ENCODE data around the gene CCDC57. TPM values are rescaled to one million over a fixed set of nuclear protein-coding genes. Genes with fewer than 3 reads are reported as not detected.

The CCDC57 gene
- total RNA-seq, 1 donor, result 21.0 TPM

DNA sequence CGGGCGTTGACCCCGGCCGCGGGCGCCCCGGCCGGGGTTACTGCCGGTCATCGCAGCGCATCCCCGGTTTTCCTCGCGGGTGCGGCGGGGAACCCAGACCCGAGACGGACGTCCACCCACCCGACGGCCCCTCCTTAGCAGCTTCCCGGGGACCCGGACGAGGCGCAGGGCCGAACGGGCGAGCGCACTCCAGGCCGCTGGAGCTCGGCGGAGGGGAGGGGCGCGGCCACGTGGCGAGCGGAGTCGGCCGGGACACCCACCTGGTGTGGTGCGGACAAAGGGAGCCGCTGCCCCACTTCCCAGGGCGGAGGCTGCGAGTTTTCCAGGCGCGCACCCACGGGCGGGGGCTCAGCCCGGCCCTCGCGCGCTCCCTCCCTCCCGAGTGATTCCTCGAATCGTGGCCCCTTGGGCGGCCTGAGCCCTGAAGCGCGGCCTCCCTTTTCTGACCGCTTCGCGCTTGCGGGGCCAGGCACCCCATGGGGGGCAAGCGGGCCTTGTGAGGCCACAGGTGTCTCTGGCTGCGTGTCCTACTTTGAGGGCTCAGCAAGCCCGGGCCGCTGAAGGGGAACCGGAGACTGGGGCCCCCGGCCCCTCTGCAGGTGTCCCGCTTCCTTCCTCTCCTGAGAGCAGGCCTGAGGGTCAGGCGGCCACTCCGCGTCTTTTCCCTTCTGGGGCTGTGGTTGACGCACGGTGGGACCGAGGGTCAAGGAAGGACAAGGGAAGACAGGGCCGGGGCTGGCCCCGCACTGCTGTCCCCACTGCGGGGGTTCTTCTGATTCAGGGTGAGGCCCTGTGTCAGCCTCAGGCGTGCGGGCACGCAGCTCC lies 113.5 kb downstream of the CCDC57 start:
- no peak for DNase-seq (ENCODE audit: insufficient read length, low spot score, missing footprints)
- H3K4me2 ChIP-seq (ENCODE audit: insufficient read depth, low read length), result peak overlapping the region; percentile 81
- no peaks in the 10 kb centered on the region for H3K27me3 ChIP-seq (ENCODE audit: insufficient read depth, low read length)
- H3K27ac ChIP-seq (ENCODE audit: low read depth, low read length), result peak overlapping the region; percentile 41
- peaks cover 16% of the 10 kb centered on the region for H3K36me3 ChIP-seq (ENCODE audit: insufficient read depth, low read length)
- H2AFZ ChIP-seq (ENCODE audit: low read length), result peak overlapping the region; percentile 51
- peaks cover 21% of the 10 kb centered on the region for H4K20me1 ChIP-seq (ENCODE audit: insufficient read depth, low read length)
- peaks cover 28% of the 10 kb centered on the region for H3K79me2 ChIP-seq (ENCODE audit: insufficient read depth, low read length)
- no peaks in the 10 kb centered on the region for H3K9me3 ChIP-seq (ENCODE audit: low read depth, low read length)
- H3K4me1 ChIP-seq (ENCODE audit: insufficient read depth, low read length), result peaks cover 17% of the 10 kb centered on the region
- peak overlapping the region; percentile 73 for H3K4me3 ChIP-seq (ENCODE audit: insufficient read depth, low read length)
- TF ChIP-seq, protein P1, sequence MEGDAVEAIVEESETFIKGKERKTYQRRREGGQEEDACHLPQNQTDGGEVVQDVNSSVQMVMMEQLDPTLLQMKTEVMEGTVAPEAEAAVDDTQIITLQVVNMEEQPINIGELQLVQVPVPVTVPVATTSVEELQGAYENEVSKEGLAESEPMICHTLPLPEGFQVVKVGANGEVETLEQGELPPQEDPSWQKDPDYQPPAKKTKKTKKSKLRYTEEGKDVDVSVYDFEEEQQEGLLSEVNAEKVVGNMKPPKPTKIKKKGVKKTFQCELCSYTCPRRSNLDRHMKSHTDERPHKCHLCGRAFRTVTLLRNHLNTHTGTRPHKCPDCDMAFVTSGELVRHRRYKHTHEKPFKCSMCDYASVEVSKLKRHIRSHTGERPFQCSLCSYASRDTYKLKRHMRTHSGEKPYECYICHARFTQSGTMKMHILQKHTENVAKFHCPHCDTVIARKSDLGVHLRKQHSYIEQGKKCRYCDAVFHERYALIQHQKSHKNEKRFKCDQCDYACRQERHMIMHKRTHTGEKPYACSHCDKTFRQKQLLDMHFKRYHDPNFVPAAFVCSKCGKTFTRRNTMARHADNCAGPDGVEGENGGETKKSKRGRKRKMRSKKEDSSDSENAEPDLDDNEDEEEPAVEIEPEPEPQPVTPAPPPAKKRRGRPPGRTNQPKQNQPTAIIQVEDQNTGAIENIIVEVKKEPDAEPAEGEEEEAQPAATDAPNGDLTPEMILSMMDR (IDR thresholded peaks at IDR 0.05; ENCODE audit: extremely low read depth, low read depth, low read length), result no peak

GRCh38 chr17:82098169-82098938 lies 114.3 kb downstream of the CCDC57 start, which contains the start of gene FASN:
Gene FASN, minus strand, starts transcription at chr17:82098236. Its CDS starts 1,791 bp downstream, at chr17:82096445.
- peak; percentile 100 for DNase-seq (ENCODE audit: insufficient read length, low spot score, missing footprints)
- peaks cover 34% of the 10 kb centered on the region for H3K79me2 ChIP-seq (ENCODE audit: insufficient read depth, low read length)

DNA sequence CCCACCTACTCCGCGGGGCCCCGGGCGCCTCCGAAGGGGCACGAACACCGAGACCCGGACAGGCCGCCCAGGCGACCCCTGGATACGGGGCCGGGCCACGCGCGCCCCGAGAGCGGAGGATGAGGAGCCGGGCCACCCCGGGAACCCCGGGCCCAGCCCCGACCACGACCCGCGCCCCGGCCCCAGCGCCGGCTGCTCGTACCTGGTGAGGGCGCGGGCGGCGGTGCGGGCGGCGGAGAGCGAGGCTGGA lies 114.8 kb downstream of the CCDC57 start:
- Histone ChIP-seq H2AFZ (ENCODE audit: low read length) (no peak overlapping the region), H3K27me3 (ENCODE audit: insufficient read depth, low read length) (no peaks in the 10 kb centered on the region), H3K4me1 (ENCODE audit: insufficient read depth, low read length) (peaks cover 17% of the 10 kb centered on the region), H3K36me3 (ENCODE audit: insufficient read depth, low read length) (peaks cover 24% of the 10 kb centered on the region), H3K79me2 (ENCODE audit: insufficient read depth, low read length) (peaks cover 37% of the 10 kb centered on the region), H3K27ac (ENCODE audit: low read depth, low read length) (peak overlapping the region; percentile 51), H3K9me3 (ENCODE audit: low read depth, low read length) (no peaks in the 10 kb centered on the region), H4K20me1 (ENCODE audit: insufficient read depth, low read length) (peaks cover 25% of the 10 kb centered on the region), H3K4me2 (ENCODE audit: insufficient read depth, low read length) (peak overlapping the region; percentile 91), H3K4me3 (ENCODE audit: insufficient read depth, low read length) (peak overlapping the region; percentile 78)
- DNase-seq (ENCODE audit: insufficient read length, low spot score, missing footprints), result no peak
- TF ChIP-seq, protein P1 (IDR thresholded peaks at IDR 0.05; ENCODE audit: extremely low read depth, low read depth, low read length), result no peak

More at GRCh38 chr17:82098169-82098938, 114.3 kb downstream of the CCDC57 start, which contains the start of gene FASN:
- H4K20me1 ChIP-seq (ENCODE audit: insufficient read depth, low read length), result peaks cover 22% of the 10 kb centered on the region
- no peaks in the 10 kb centered on the region for H3K9me3 ChIP-seq (ENCODE audit: low read depth, low read length)
- TF ChIP-seq, protein P1 (IDR thresholded peaks at IDR 0.05; ENCODE audit: extremely low read depth, low read depth, low read length), result peak; percentile 25
- H3K27me3 ChIP-seq (ENCODE audit: insufficient read depth, low read length), result no peaks in the 10 kb centered on the region
- peak within 1 kb of the TSS; percentile 51 for H3K27ac ChIP-seq (ENCODE audit: low read depth, low read length)
- peaks cover 17% of the 10 kb centered on the region for H3K4me1 ChIP-seq (ENCODE audit: insufficient read depth, low read length)
- peak within 1 kb of the TSS; percentile 51 for H2AFZ ChIP-seq (ENCODE audit: low read length)
- H3K36me3 ChIP-seq (ENCODE audit: insufficient read depth, low read length), result peaks cover 20% of the 10 kb centered on the region
- H3K4me2 ChIP-seq (ENCODE audit: insufficient read depth, low read length), result peak within 1 kb of the TSS; percentile 91
- H3K4me3 ChIP-seq (ENCODE audit: insufficient read depth, low read length), result peak within 1 kb of the TSS; percentile 78

Data from osteoblast (primary cell).